Upper lobe of left lung (tissue), 4 donors: ENCODE data around the gene HLA-A.

Experiments
- CTCF ChIP-seq, 6 experiments: fragments of 450-650 bp in 4 of 6; fragments of 200-600 bp in 2 of 6; sonication (generic) in 2 of 6; IDR thresholded peaks; one replicate each; pipeline ENCODE4 v1.5.1; 2016 to 2019; ENCODE audit warnings: antibody characterized with exemption in 6 of 6
- POLR2A ChIP-seq, 4 donors: fragments of 450-650 bp; IDR thresholded peaks; one replicate each; pipeline ENCODE4 v1.5.1; 2016 to 2017; ENCODE audit warnings: antibody characterized with exemption in 4 of 4, mild to moderate bottlenecking in 2 of 4
- POLR2AphosphoS5 ChIP-seq, 2 donors: sonication (generic); formaldehyde crosslinking; IDR thresholded peaks; one replicate each; pipeline ENCODE4 v1.5.1; 2017; ENCODE audit warnings: antibody characterized with exemption in 2 of 2

GRCh38 chr6:29959467-29959866, 17.1 kb downstream of the HLA-A start:
- TF ChIP-seq POLR2AphosphoS5 (IDR thresholded peaks at IDR 0.05) = no peak
- no peak for TF ChIP-seq POLR2A (IDR thresholded peaks at IDR 0.05)
- no peak for TF ChIP-seq CTCF (IDR thresholded peaks at IDR 0.05)
